GM23338 (cell line): ENCODE results near the gene SMC4. TPM values are rescaled to one million over a fixed set of nuclear protein-coding genes. Genes with fewer than 3 reads are reported as not detected.

ENCODE experiments used
- ATAC-seq: fragments of 200-7000 bp; cut with Tn5 transposase; 3 replicates; pipeline ENCODE4 v1.9.1; 2020
- DNase-seq: peaks from one replicate; pipeline ENCODE4 v3.0.0-alpha.2; 2015; ENCODE audit warnings: low spot score
- H2AFZ ChIP-seq: fragments of 200-600 bp; sonication (generic); 2 replicates; pipeline ENCODE4 v1.8.0; 2016; ENCODE audit warnings: antibody characterized with exemption, mild to moderate bottlenecking, moderate library complexity
- H3F3A ChIP-seq: fragments of 200-600 bp; sonication (generic); replicated peaks from 2 replicates; pipeline ENCODE4 v1.8.0; 2017; ENCODE audit warnings: antibody characterized with exemption, mixed run types, low read depth
- H3K27ac ChIP-seq: fragments of 200-600 bp; sonication (generic); 2 replicates; pipeline ENCODE4 v1.6.1; 2016; ENCODE audit warnings: low read depth
- H3K27me3 ChIP-seq: fragments of 200-600 bp; sonication (generic); 2 replicates; pipeline ENCODE4 v1.8.0; 2016; ENCODE audit warnings: mild to moderate bottlenecking, mixed run types, moderate library complexity; ENCODE audit not compliant: insufficient read depth
- H3K36me3 ChIP-seq: fragments of 200-600 bp; sonication (generic); 2 replicates; pipeline ENCODE4 v1.8.0; 2016; ENCODE audit warnings: mild to moderate bottlenecking; ENCODE audit not compliant: insufficient read depth
- H3K4me1 ChIP-seq: fragments of 200-600 bp; sonication (generic); 2 replicates; pipeline ENCODE4 v1.8.0; 2016; ENCODE audit warnings: mild to moderate bottlenecking, moderate library complexity; ENCODE audit not compliant: insufficient read depth
- H3K4me2 ChIP-seq: fragments of 200-600 bp; sonication (generic); 2 replicates; pipeline ENCODE4 v1.7.1; 2017; ENCODE audit warnings: mixed run types
- H3K4me3 ChIP-seq: fragments of 200-600 bp; sonication (generic); 2 replicates; pipeline ENCODE4 v1.6.1; 2016; ENCODE audit warnings: mixed run types
- H3K79me2 ChIP-seq: fragments of 200-600 bp; sonication (generic); replicated peaks from 2 replicates; pipeline ENCODE4 v1.8.0; 2017; ENCODE audit warnings: mild to moderate bottlenecking; ENCODE audit not compliant: insufficient read depth
- H3K9me2 ChIP-seq: fragments of 200-600 bp; sonication (generic); 2 replicates; pipeline ENCODE4 v1.8.0; 2017; ENCODE audit not compliant: insufficient read depth
- H4K20me1 ChIP-seq: fragments of 200-600 bp; sonication (generic); replicated peaks from 2 replicates; pipeline ENCODE4 v1.8.0; 2017; ENCODE audit warnings: mild to moderate bottlenecking; ENCODE audit not compliant: insufficient read depth
- H3K27ac Mint-ChIP-seq: 2 replicates; pipeline ENCODE4 v1.8.0; 2020; ENCODE audit warnings: inconsistent platforms, mild to moderate bottlenecking, moderate library complexity, mixed read lengths
- H3K27me3 Mint-ChIP-seq: 3 replicates; pipeline ENCODE4 v1.8.0; 2022; ENCODE audit warnings: low read depth, mild to moderate bottlenecking, moderate library complexity, mixed read lengths, inconsistent platforms; ENCODE audit not compliant: insufficient read depth, poor library complexity
- H3K36me3 Mint-ChIP-seq: 3 replicates; pipeline ENCODE4 v1.8.0; 2021; ENCODE audit warnings: low read depth, mild to moderate bottlenecking, inconsistent platforms, moderate library complexity, mixed read lengths
- H3K4me1 Mint-ChIP-seq: 3 replicates; pipeline ENCODE4 v1.8.0; 2020; ENCODE audit warnings: mild to moderate bottlenecking, inconsistent platforms, mixed read lengths
- H3K4me3 Mint-ChIP-seq: 3 replicates; pipeline ENCODE4 v1.8.0; 2021; ENCODE audit warnings: moderate library complexity, mild to moderate bottlenecking, inconsistent platforms, mixed read lengths
- H3K9me3 Mint-ChIP-seq: 3 replicates; pipeline ENCODE4 v1.8.0; 2020; ENCODE audit warnings: moderate library complexity, mild to moderate bottlenecking, inconsistent platforms, mixed read lengths
- CREB1 ChIP-seq: fragments of 250-450 bp; sonication (Bioruptor Pico); IDR thresholded peaks from 2 replicates; pipeline ENCODE4 v1.5.0; 2020; ENCODE audit warnings: low read depth, mild to moderate bottlenecking, moderate library complexity
- CTCF ChIP-seq, 2 experiments: fragments of 200-600 bp in 1 of 2; sonication (generic) in 1 of 2; conservative IDR thresholded peaks; 2 replicates each; pipeline versions ENCODE4 v1.5.1 to v1.6.1; 2016 to 2017; ENCODE audit warnings: antibody characterized with exemption in 2 of 2, low read depth in 2 of 2, mild to moderate bottlenecking in 2 of 2, moderate library complexity in 1 of 2
- ETS1 ChIP-seq: IDR thresholded peaks from 2 replicates; pipeline ENCODE4 v1.6.1; 2016; ENCODE audit warnings: antibody characterized with exemption
- EZH2 ChIP-seq: fragments of 200-600 bp; sonication (generic); IDR thresholded peaks from one replicate; pipeline ENCODE4 v1.8.0; 2017; ENCODE audit warnings: antibody characterized with exemption, mild to moderate bottlenecking, low read depth; ENCODE audit not compliant: unreplicated experiment
- EZH2phosphoT487 ChIP-seq: fragments of 200-600 bp; sonication (generic); IDR thresholded peaks from one replicate; pipeline ENCODE4 v1.8.1; 2018; ENCODE audit warnings: antibody characterized with exemption; ENCODE audit not compliant: unreplicated experiment
- JUNB ChIP-seq: IDR thresholded peaks from one replicate; pipeline ENCODE4 v1.6.1; 2016; ENCODE audit warnings: antibody characterized with exemption; ENCODE audit not compliant: unreplicated experiment
- NANOG ChIP-seq: IDR thresholded peaks from 2 replicates; pipeline ENCODE4 v1.6.1; 2016; ENCODE audit warnings: antibody characterized with exemption, borderline replicate concordance
- POLR2AphosphoS5 ChIP-seq: IDR thresholded peaks from 2 replicates; pipeline ENCODE4 v1.6.1; 2016; ENCODE audit warnings: antibody characterized with exemption, low read depth
- REST ChIP-seq: IDR thresholded peaks from one replicate; pipeline ENCODE4 v1.6.1; 2018; ENCODE audit warnings: antibody characterized with exemption; ENCODE audit not compliant: unreplicated experiment
- STAT1 ChIP-seq: IDR thresholded peaks from one replicate; pipeline ENCODE4 v1.6.1; 2016; ENCODE audit warnings: antibody characterized with exemption; ENCODE audit not compliant: unreplicated experiment
- ZNF114 ChIP-seq: fragments of 250-450 bp; sonication (Bioruptor Pico); IDR thresholded peaks from 2 replicates; pipeline ENCODE4 v1.5.0; 2020; ENCODE audit warnings: mild to moderate bottlenecking, moderate library complexity
- ZNF331 ChIP-seq: fragments of 250-450 bp; sonication (Bioruptor Pico); IDR thresholded peaks from 2 replicates; pipeline ENCODE4 v1.5.0; 2020; ENCODE audit warnings: low read depth, mild to moderate bottlenecking, moderate library complexity
- ZNF462 ChIP-seq: fragments of 250-450 bp; sonication (Bioruptor Pico); IDR thresholded peaks from 2 replicates; pipeline ENCODE4 v1.5.0; 2020; ENCODE audit warnings: mild to moderate bottlenecking, moderate library complexity
- polyA plus RNA-seq: library from polyadenylated mRNA; unstranded; fragments of >200 nt; fragmentation: Nextera tagmentation; extraction: Ambion mirVana; gene quantifications from 2 replicates; pipeline ENCODE4 v1.2.1, GENCODE V29; 2016
- total RNA-seq: library from RNA; depleted of rRNA; stranded (reverse); fragments of >200 nt; shearing (Covaris generic); gene quantifications from 2 replicates; pipeline ENCODE4 v1.2.3, GENCODE V29; 2014

SMC4 gene
- total and polyA plus RNA-seq, 2 experiments from 2014 or later: 167 to 412 TPM

- no peak overlapping the region; the same call in 1 of the 2 replicates for H3K27ac Mint-ChIP-seq
- Histone ChIP-seq H3K9me2 (no peaks in the 10 kb centered on the region), H3K27me3 (no peaks in the 10 kb centered on the region), H2AFZ (no peak overlapping the region), H3K4me1 (peaks cover 18% of the 10 kb centered on the region; the same call in 1 of the 2 replicates), H4K20me1 (no peaks in the 10 kb centered on the region), H3K27ac (no peak overlapping the region), H3K36me3 (no peaks in the 10 kb centered on the region), H3F3A (no peaks in the 10 kb centered on the region), H3K4me3 (no peak overlapping the region), H3K79me2 (peaks cover 49% of the 10 kb centered on the region), H3K4me2 (no peak overlapping the region)
- no peak overlapping the region for H3K4me3 Mint-ChIP-seq
- H3K36me3 Mint-ChIP-seq: no peaks in the 10 kb centered on the region; the same call in 2 of the 3 replicates
- H3K27me3 Mint-ChIP-seq: no peaks in the 10 kb centered on the region
- no peaks in the 10 kb centered on the region for H3K9me3 Mint-ChIP-seq
- peaks cover 16% of the 10 kb centered on the region for H3K4me1 Mint-ChIP-seq
- ATAC-seq (peak; percentile 86), DNase-seq (no peak)
- no peak for TF ChIP-seq REST
- no peak for TF ChIP-seq JUNB
- TF ChIP-seq ZNF462 (CRISPR knock-in tag): no peak
- no peak for TF ChIP-seq CTCF (conservative IDR thresholded peaks at IDR 0.05; ENCODE audit: low read depth in 2 of 2)
- TF ChIP-seq CREB1 (CRISPR knock-in tag): no peak
- no peak for TF ChIP-seq ETS1
- no peak for TF ChIP-seq ZNF331 (CRISPR knock-in tag)
- no peak for TF ChIP-seq ZNF114 (CRISPR knock-in tag)
- no peak for TF ChIP-seq STAT1
- TF ChIP-seq NANOG: no peak
- no peak for TF ChIP-seq POLR2AphosphoS5
- no peak for TF ChIP-seq EZH2
- no peak for TF ChIP-seq EZH2phosphoT487
Measured at GRCh38 chr3:160384639-160385318, 14.7 kb upstream of the SMC4 start.
